Esophagus (tissue), 2 donors: ENCODE measurements around the gene TEX38. TPM values are rescaled to one million over a fixed set of nuclear protein-coding genes. Genes with fewer than 3 reads are reported as not detected.
"Not testable (repeated sequence)": the region's sequence is repeated elsewhere in the genome, so short reads cannot be mapped to it uniquely, and the experiment has no call there.

Source experiments
- H3K27ac ChIP-seq, 2 donors: one replicate each; pipeline ENCODE4 v1.5.1; 2013; ENCODE audit warnings: low read depth in 2 of 2, mild to moderate bottlenecking in 2 of 2, inconsistent platforms in 1 of 2, low read length in 1 of 2, moderate library complexity in 1 of 2
- H3K27me3 ChIP-seq, 2 donors: one replicate each; pipeline ENCODE4 v1.6.1; 2013; ENCODE audit warnings: low read length in 2 of 2, control low read depth in 1 of 2, mild to moderate bottlenecking in 1 of 2; ENCODE audit not compliant: insufficient read depth in 2 of 2, control insufficient read depth in 1 of 2
- H3K36me3 ChIP-seq, 2 donors: one replicate each; pipeline ENCODE4 v1.6.1; 2013; ENCODE audit warnings: low read length in 1 of 2; ENCODE audit not compliant: control insufficient read depth in 2 of 2, insufficient read depth in 2 of 2
- H3K4me1 ChIP-seq, 2 donors: one replicate each; pipeline ENCODE4 v1.6.1; 2013; ENCODE audit warnings: low read length in 1 of 2; ENCODE audit not compliant: control insufficient read depth in 2 of 2, insufficient read depth in 2 of 2
- H3K4me3 ChIP-seq, 2 donors: one replicate each; pipeline ENCODE4 v1.5.1; 2013; ENCODE audit warnings: low read length in 2 of 2, mild to moderate bottlenecking in 2 of 2, low read depth in 1 of 2, moderate library complexity in 1 of 2
- H3K9me3 ChIP-seq, 2 donors: one replicate each; pipeline ENCODE4 v1.6.1; 2013; ENCODE audit warnings: mild to moderate bottlenecking in 2 of 2, low read depth in 1 of 2, low read length in 1 of 2, moderate library complexity in 1 of 2; ENCODE audit not compliant: control insufficient read depth in 2 of 2, insufficient read depth in 1 of 2
- WGBS, 2 donors: extraction: QIAGEN DNeasy Blood & Tissue Kit; methylation state at CpG; one replicate each; pipeline ENCODE4 v1.1.7; 2013; 5-methylcytosine and 5-hydroxymethylcytosine counted together
- polyA plus RNA-seq, 2 donors: library from polyadenylated mRNA; stranded (reverse); fragments of 200-250 nt; gene quantifications; one replicate each; pipeline ENCODE4 v1.2.3, GENCODE V29; 2013
- donor health status: healthy with polysubstance abuse.
- donor health status: Bipolar disorder and iron deficiency.

TEX38 gene
- polyA plus RNA-seq, 2 donors = not detected

GRCh38 chr1:46717654-46718053, 46.0 kb downstream of the TEX38 start:
- H3K27me3 ChIP-seq = no peaks in the 10 kb centered on the region
- H3K36me3 ChIP-seq = peaks cover 3 to 10% of the 10 kb centered on the region in 2 donors
- peak overlapping the region in 1 of 2 donors; percentile 17 for H3K27ac ChIP-seq
- 54 to 67% methylated on average over 9 of the region's 9 CpGs for WGBS, 2 donors
- no peaks in the 10 kb centered on the region for H3K9me3 ChIP-seq
- peak overlapping the region; percentile 89 to 90 for H3K4me3 ChIP-seq
- H3K4me1 ChIP-seq = peaks cover 4 to 5% of the 10 kb centered on the region in 2 donors

- Histone ChIP-seq H3K36me3 (peaks cover 3 to 8% of the 10 kb centered on the region in 2 donors), H3K27me3 (no peaks in the 10 kb centered on the region), H3K4me3 (peak overlapping the region; percentile 89 to 90), H3K4me1 (peaks cover 4 to 5% of the 10 kb centered on the region in 2 donors), H3K27ac (peak overlapping the region; percentile 82 to 90), H3K9me3 (no peaks in the 10 kb centered on the region)
- WGBS, 2 donors = 1 to 4% methylated on average over 12 of the region's 12 CpGs
Measured at GRCh38 chr1:46718340-46718726, 46.7 kb downstream of the TEX38 start.

DNA sequence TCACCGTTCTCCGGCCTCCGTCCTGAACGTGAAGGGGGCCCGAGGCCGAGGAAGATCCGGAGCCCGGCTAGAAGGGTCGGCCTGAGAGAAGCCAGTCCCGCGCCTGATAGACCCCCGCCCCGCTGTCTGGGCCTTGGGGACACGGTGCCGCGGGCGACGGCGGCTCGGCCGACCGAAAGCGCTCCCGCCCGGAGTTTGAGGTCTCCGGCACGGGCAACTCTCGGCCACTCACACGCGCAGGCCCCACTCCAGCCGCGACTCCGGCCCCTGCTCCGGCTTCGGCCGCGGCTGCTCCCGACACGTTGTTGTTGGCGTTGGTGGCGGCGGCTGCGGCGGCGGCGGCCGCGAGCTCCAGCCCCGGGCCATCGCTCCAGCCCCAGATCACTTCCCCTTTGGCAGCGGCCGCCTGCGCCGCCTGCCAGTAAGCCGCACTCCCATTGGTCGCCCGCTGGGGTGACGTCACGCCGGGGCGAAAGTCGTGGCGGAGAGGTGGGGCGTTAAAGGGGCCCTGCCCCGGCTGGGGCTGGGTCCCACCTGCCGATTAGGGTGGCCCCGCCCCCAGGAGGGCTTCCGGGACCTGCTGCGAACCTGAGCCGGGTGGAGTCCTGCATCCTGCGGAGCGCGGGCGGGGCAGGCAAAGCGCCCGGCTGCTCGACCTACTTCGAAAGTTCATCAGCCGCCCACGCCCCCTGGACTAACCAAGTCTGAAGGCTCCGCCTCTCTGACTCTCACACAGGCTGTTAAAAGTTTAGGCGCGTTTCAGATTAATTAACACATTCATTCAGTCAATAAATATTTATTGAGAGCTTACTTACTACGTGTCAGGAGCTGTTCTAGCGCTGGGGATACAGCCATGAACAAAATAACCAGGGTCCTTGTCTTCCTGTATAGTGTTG, 47.3 kb downstream of the TEX38 start, which contains the start of gene EFCAB14:
Gene EFCAB14, minus strand, starts transcription at position 388 of the 896 bp plus-strand sequence. CDS start 1,027 bp downstream, outside the sequence.
- Histone ChIP-seq H3K27ac (peak within 1 kb of the TSS; percentile 83 to 90), H3K9me3 (no peaks in the 10 kb centered on the region), H3K27me3 (no peaks in the 10 kb centered on the region), H3K36me3 (peaks cover 3 to 8% of the 10 kb centered on the region in 2 donors), H3K4me3 (peak within 1 kb of the TSS; percentile 89 to 90), H3K4me1 (peaks cover 4 to 5% of the 10 kb centered on the region in 2 donors)
- 0% methylated on average over 71 to 85 of the region's 85 CpGs for WGBS, 2 donors

GRCh38 chr1:46719689-46720088, 48.0 kb downstream of the TEX38 start:
- peak overlapping the region in 1 of 2 donors; percentile 89 for H3K4me3 ChIP-seq
- H3K27me3 ChIP-seq = no peaks in the 10 kb centered on the region
- no peaks in the 10 kb centered on the region for H3K9me3 ChIP-seq
- 17 to 18% methylated on average over 3 of the region's 3 CpGs for WGBS, 2 donors
- H3K27ac ChIP-seq = peak overlapping the region; percentile 79 to 83
- peaks cover 3 to 6% of the 10 kb centered on the region in 2 donors for H3K36me3 ChIP-seq
- peaks cover 4 to 5% of the 10 kb centered on the region in 2 donors for H3K4me1 ChIP-seq

- H3K9me3 ChIP-seq, H3K4me1 ChIP-seq, H3K4me3 ChIP-seq, H3K27ac ChIP-seq, H3K36me3 ChIP-seq, H3K27me3 ChIP-seq: not testable (repeated sequence)
- WGBS, 2 donors = 96% methylated on average over 8 of the region's 8 CpGs
Measured at GRCh38 chr1:46720319-46720718, 48.7 kb downstream of the TEX38 start.

DNA sequence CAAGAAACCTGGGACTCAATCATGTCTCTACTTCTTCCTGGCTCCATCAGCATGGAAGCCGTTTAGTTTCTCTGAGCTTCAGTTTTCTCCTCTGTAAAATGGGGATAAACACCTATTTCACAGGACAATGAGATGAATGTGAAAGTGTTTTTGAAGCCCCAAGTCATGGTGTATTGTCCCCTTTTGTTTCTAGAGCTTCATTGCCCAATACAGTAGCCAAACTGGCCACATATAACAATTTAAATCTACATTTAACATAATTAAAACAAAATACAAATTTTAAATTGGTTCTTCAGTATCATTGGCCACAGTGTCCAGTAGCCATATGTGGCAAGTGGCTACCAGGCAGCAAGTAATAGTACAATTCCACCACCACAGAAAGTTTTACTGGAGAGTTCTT, 49.5 kb downstream of the TEX38 start:
- no peaks in the 10 kb centered on the region for H3K9me3 ChIP-seq
- 90 to 92% methylated on average over 1 of the region's 1 CpG for WGBS, 2 donors
- no peak overlapping the region for H3K4me3 ChIP-seq
- H3K27me3 ChIP-seq = no peaks in the 10 kb centered on the region
- H3K27ac ChIP-seq = no peak overlapping the region
- peaks cover 4 to 8% of the 10 kb centered on the region in 2 donors for H3K4me1 ChIP-seq
- peaks cover 0 to 1% of the 10 kb centered on the region in 2 donors for H3K36me3 ChIP-seq

GRCh38 chr1:46721686-46722205, 50.1 kb downstream of the TEX38 start:
- Histone ChIP-seq H3K27me3 (no peaks in the 10 kb centered on the region), H3K9me3 (no peaks in the 10 kb centered on the region), H3K4me1 (peaks cover 4 to 8% of the 10 kb centered on the region in 2 donors), H3K4me3 (no peak overlapping the region), H3K27ac (no peak overlapping the region), H3K36me3 (peaks cover 0 to 1% of the 10 kb centered on the region in 2 donors)
- WGBS, 2 donors = 61% methylated on average over 3 of the region's 3 CpGs

Other genes starting within 250 kb of the TEX38 start
- under 1 TPM in 1 of 2 donors, not detected in 1; 0.01 TPM for gene DMBX1, start 182.0 kb upstream of the TEX38 start, polyA plus RNA-seq
- not detected for gene KNCN, start 120.2 kb upstream of the TEX38 start, polyA plus RNA-seq
- 10 to 100 TPM; 19.4 to 29.9 TPM for gene MKNK1, start 67.6 kb upstream of the TEX38 start, polyA plus RNA-seq
- 1 to 10 TPM; 6.9 to 7.5 TPM for gene MOB3C, start 55.0 kb upstream of the TEX38 start, polyA plus RNA-seq
- 10 to 100 TPM; 25.3 to 34.9 TPM for gene ATPAF1, start 3.5 kb upstream of the TEX38 start, polyA plus RNA-seq
- gene EFCAB14, start 47.3 kb downstream of the TEX38 start, polyA plus RNA-seq = 10 to 100 TPM; 19.3 to 27.8 TPM
- gene CYP4B1, start 127.2 kb downstream of the TEX38 start, polyA plus RNA-seq = 10 to 100 TPM; 40.4 to 64.5 TPM